H9 (cell line): ENCODE results near the gene BNIP5. TPM values are rescaled to one million over a fixed set of nuclear protein-coding genes. Genes with fewer than 3 reads are reported as not detected.

ENCODE experiments used
- DNase-seq: peaks from one replicate; pipeline ENCODE4 v3.0.0-alpha.2; 2017
- H2AFZ ChIP-seq: one replicate; pipeline ENCODE4 v1.6.1; 2013; ENCODE audit warnings: mild to moderate bottlenecking, low read length, control low read depth, moderate library complexity
- H2AK5ac ChIP-seq: 2 replicates; pipeline ENCODE4 v1.6.1; 2013; ENCODE audit warnings: low read length, control low read depth, mixed read lengths; ENCODE audit not compliant: insufficient read length
- H2BK120ac ChIP-seq: one replicate; pipeline ENCODE4 v1.6.1; 2013; ENCODE audit warnings: low read depth, mild to moderate bottlenecking, low read length, control low read depth, inconsistent platforms; ENCODE audit not compliant: poor library complexity, severe bottlenecking
- H2BK12ac ChIP-seq: 2 replicates; pipeline ENCODE4 v1.6.1; 2013; ENCODE audit warnings: low read length, control low read depth, mixed read lengths, low read depth; ENCODE audit not compliant: insufficient read length
- H2BK15ac ChIP-seq: 2 replicates; pipeline ENCODE4 v1.6.1; 2013; ENCODE audit warnings: low read depth, low read length, control low read depth
- H2BK20ac ChIP-seq: one replicate; pipeline ENCODE4 v1.6.1; 2013; ENCODE audit warnings: low read depth, mild to moderate bottlenecking, low read length, control low read depth, inconsistent platforms; ENCODE audit not compliant: poor library complexity, severe bottlenecking
- H2BK5ac ChIP-seq: 2 replicates; pipeline ENCODE4 v1.6.1; 2013; ENCODE audit warnings: low read length, control low read depth, mixed read lengths; ENCODE audit not compliant: insufficient read length
- H3K14ac ChIP-seq: 2 replicates; pipeline ENCODE4 v1.6.1; 2013; ENCODE audit warnings: low read length, control low read depth; ENCODE audit not compliant: insufficient read depth
- H3K18ac ChIP-seq: 2 replicates; pipeline ENCODE4 v1.6.1; 2013; ENCODE audit warnings: low read depth, mild to moderate bottlenecking, mixed read lengths, low read length, control low read depth; ENCODE audit not compliant: insufficient read length
- H3K23ac ChIP-seq: 2 replicates; pipeline ENCODE4 v1.6.1; 2013; ENCODE audit warnings: low read length, control low read depth, mixed read lengths, low read depth; ENCODE audit not compliant: insufficient read length
- H3K23me2 ChIP-seq: 2 replicates; pipeline ENCODE4 v1.6.1; 2013; ENCODE audit warnings: low read depth, mild to moderate bottlenecking, mixed read lengths, low read length, control low read depth; ENCODE audit not compliant: insufficient read length, poor library complexity, severe bottlenecking
- H3K27ac ChIP-seq: 2 replicates; pipeline ENCODE4 v1.5.1; 2013; ENCODE audit warnings: low read length, control low read depth, mixed read lengths, low read depth; ENCODE audit not compliant: insufficient read length
- H3K27me3 ChIP-seq: 2 replicates; pipeline ENCODE4 v1.6.1; 2013; ENCODE audit warnings: low read length, control low read depth, inconsistent platforms; ENCODE audit not compliant: insufficient read depth
- H3K4ac ChIP-seq: 2 replicates; pipeline ENCODE4 v1.6.1; 2013; ENCODE audit warnings: low read depth, mild to moderate bottlenecking, control low read depth, inconsistent platforms, low read length, moderate library complexity
- H3K4me1 ChIP-seq: 2 replicates; pipeline ENCODE4 v1.6.1; 2013; ENCODE audit warnings: low read length, control low read depth, inconsistent platforms; ENCODE audit not compliant: insufficient read depth
- H3K4me2 ChIP-seq: 2 replicates; pipeline ENCODE4 v1.6.1; 2013; ENCODE audit warnings: low read length, control low read depth, mixed read lengths; ENCODE audit not compliant: insufficient read length, insufficient read depth
- H3K56ac ChIP-seq: 2 replicates; pipeline ENCODE4 v1.6.1; 2013; ENCODE audit warnings: low read depth, mild to moderate bottlenecking, mixed read lengths, low read length, control low read depth; ENCODE audit not compliant: insufficient read length
- H3K79me1 ChIP-seq: 2 replicates; pipeline ENCODE4 v1.6.1; 2013; ENCODE audit warnings: low read depth, mild to moderate bottlenecking, moderate library complexity, low read length, control low read depth, inconsistent platforms; ENCODE audit not compliant: insufficient read depth, poor library complexity, severe bottlenecking
- H3K79me2 ChIP-seq: 2 replicates; pipeline ENCODE4 v1.6.1; 2013; ENCODE audit warnings: low read length, control low read depth, inconsistent platforms; ENCODE audit not compliant: insufficient read depth
- H3K9ac ChIP-seq: 2 replicates; pipeline ENCODE4 v1.6.1; 2013; ENCODE audit warnings: low read length, control low read depth, mixed read lengths; ENCODE audit not compliant: insufficient read length; ENCODE audit errors: extremely low read depth
- H3K9me3 ChIP-seq: one replicate; pipeline ENCODE4 v1.6.1; 2013; ENCODE audit warnings: low read depth, low read length, inconsistent platforms; ENCODE audit not compliant: control insufficient read depth
- H3T11ph ChIP-seq: one replicate; pipeline ENCODE4 v1.6.1; 2013; ENCODE audit warnings: mild to moderate bottlenecking, low read length, control low read depth, inconsistent platforms
- H4K20me1 ChIP-seq: one replicate; pipeline ENCODE4 v1.6.1; 2013; ENCODE audit not compliant: control insufficient read depth, insufficient read length, insufficient read depth
- H4K5ac ChIP-seq: 2 replicates; pipeline ENCODE4 v1.6.1; 2013; ENCODE audit warnings: low read depth, mild to moderate bottlenecking, mixed read lengths, low read length, control low read depth; ENCODE audit not compliant: insufficient read length
- H4K8ac ChIP-seq: replicated peaks from 2 replicates; pipeline ENCODE4 v1.6.1; 2013; ENCODE audit warnings: low read length, control low read depth, mixed read lengths, low read depth; ENCODE audit not compliant: insufficient read length
- H4K91ac ChIP-seq: 2 replicates; pipeline ENCODE4 v1.6.1; 2013; ENCODE audit warnings: low read depth, mild to moderate bottlenecking, moderate library complexity, mixed read lengths, low read length, control low read depth; ENCODE audit not compliant: insufficient read length
- H3K27ac Mint-ChIP-seq, 3 experiments: 2 replicates in 2 of 3; 3 replicates in 1 of 3; pipeline ENCODE4 v1.8.0; 2020 to 2021; ENCODE audit warnings: mixed read lengths in 3 of 3, mild to moderate bottlenecking in 1 of 3, moderate library complexity in 1 of 3
- H3K27me3 Mint-ChIP-seq: 2 replicates; pipeline ENCODE4 v1.8.0; 2021; ENCODE audit warnings: low read depth, mild to moderate bottlenecking, moderate library complexity, mixed read lengths
- H3K36me3 Mint-ChIP-seq, 3 experiments: 2 replicates in 2 of 3; 3 replicates in 1 of 3; pipeline ENCODE4 v1.8.0; 2020 to 2021; ENCODE audit warnings: low read depth in 3 of 3, mixed read lengths in 3 of 3; ENCODE audit not compliant: insufficient read depth in 1 of 3
- H3K4me1 Mint-ChIP-seq, 2 experiments: 2 replicates each; pipeline ENCODE4 v1.8.0; 2020; ENCODE audit warnings: mixed read lengths in 2 of 2
- H3K4me3 Mint-ChIP-seq, 2 experiments: 2 replicates in 1 of 2; 3 replicates in 1 of 2; pipeline ENCODE4 v1.8.0; 2020 to 2021; ENCODE audit warnings: mild to moderate bottlenecking in 2 of 2, mixed read lengths in 2 of 2, moderate library complexity in 1 of 2
- H3K9me3 Mint-ChIP-seq, 2 experiments: 2 replicates in 1 of 2; 3 replicates in 1 of 2; pipeline ENCODE4 v1.8.0; 2020; ENCODE audit warnings: mild to moderate bottlenecking in 2 of 2, mixed read lengths in 2 of 2, moderate library complexity in 1 of 2
- CTCF ChIP-seq: fragments of 200-600 bp; sonication (generic); conservative IDR thresholded peaks from 3 replicates; pipeline ENCODE4 v1.8.0; 2021; ENCODE audit warnings: antibody characterized with exemption, mild to moderate bottlenecking
- WGBS: extraction: QIAGEN DNeasy Blood & Tissue Kit; methylation state at CpG from one replicate; pipeline ENCODE4 v1.1.7; 2013; ENCODE audit warnings: missing lambda C conversion rate, low lambda C conversion rate, mixed read lengths; ENCODE audit not compliant: insufficient read length; ENCODE audit errors: extremely low coverage; 5-methylcytosine and 5-hydroxymethylcytosine counted together
- total RNA-seq: library from RNA; stranded (reverse); gene quantifications from 2 replicates; pipeline ENCODE4 v1.2.1, GENCODE V29; 2021

BNIP5 gene
- total RNA-seq, 1 experiment from 2014 or later: not detected

GRCh38 chr6:36324715-36325114, 12.0 kb downstream of the BNIP5 start:
- Histone ChIP-seq H3K9ac (no peak overlapping the region), H4K20me1 (no peaks in the 10 kb centered on the region), H3K23me2 (no peaks in the 10 kb centered on the region), H3K14ac (no peak overlapping the region), H3K27ac (no peak overlapping the region), H3K23ac (no peak overlapping the region), H3K18ac (no peak overlapping the region), H4K5ac (no peak overlapping the region), H4K91ac (no peak overlapping the region), H2AK5ac (no peak overlapping the region), H3K79me1 (no peaks in the 10 kb centered on the region), H3K56ac (no peak overlapping the region), H3K4me2 (no peak overlapping the region), H2BK12ac (no peak overlapping the region), H3K4me1 (no peaks in the 10 kb centered on the region), H3K9me3 (no peaks in the 10 kb centered on the region), H2BK120ac (no peak overlapping the region), H2BK15ac (no peak overlapping the region), H3K27me3 (no peaks in the 10 kb centered on the region), H2BK20ac (no peak overlapping the region), H3K79me2 (no peaks in the 10 kb centered on the region), H2AFZ (no peak overlapping the region), H2BK5ac (no peak overlapping the region), H3T11ph (no peak overlapping the region), H3K4ac (no peak overlapping the region), H4K8ac (no peak overlapping the region)
- H3K4me1 Mint-ChIP-seq: peaks cover 29 to 52% of the 10 kb centered on the region in 2 experiments
- no peaks in the 10 kb centered on the region; a peak in 1 of 5 replicates for H3K9me3 Mint-ChIP-seq
- DNase-seq: no peak
- no peak for TF ChIP-seq CTCF
- no peak overlapping the region for H3K27ac Mint-ChIP-seq
- peaks cover 4% of the 10 kb centered on the region for H3K27me3 Mint-ChIP-seq
- WGBS: no CpG with 5 or more reads among the region's 4 CpGs
- no peak overlapping the region for H3K4me3 Mint-ChIP-seq
- no peaks in the 10 kb centered on the region for H3K36me3 Mint-ChIP-seq
